ENCODE measurements around the gene CIC.

DNA sequence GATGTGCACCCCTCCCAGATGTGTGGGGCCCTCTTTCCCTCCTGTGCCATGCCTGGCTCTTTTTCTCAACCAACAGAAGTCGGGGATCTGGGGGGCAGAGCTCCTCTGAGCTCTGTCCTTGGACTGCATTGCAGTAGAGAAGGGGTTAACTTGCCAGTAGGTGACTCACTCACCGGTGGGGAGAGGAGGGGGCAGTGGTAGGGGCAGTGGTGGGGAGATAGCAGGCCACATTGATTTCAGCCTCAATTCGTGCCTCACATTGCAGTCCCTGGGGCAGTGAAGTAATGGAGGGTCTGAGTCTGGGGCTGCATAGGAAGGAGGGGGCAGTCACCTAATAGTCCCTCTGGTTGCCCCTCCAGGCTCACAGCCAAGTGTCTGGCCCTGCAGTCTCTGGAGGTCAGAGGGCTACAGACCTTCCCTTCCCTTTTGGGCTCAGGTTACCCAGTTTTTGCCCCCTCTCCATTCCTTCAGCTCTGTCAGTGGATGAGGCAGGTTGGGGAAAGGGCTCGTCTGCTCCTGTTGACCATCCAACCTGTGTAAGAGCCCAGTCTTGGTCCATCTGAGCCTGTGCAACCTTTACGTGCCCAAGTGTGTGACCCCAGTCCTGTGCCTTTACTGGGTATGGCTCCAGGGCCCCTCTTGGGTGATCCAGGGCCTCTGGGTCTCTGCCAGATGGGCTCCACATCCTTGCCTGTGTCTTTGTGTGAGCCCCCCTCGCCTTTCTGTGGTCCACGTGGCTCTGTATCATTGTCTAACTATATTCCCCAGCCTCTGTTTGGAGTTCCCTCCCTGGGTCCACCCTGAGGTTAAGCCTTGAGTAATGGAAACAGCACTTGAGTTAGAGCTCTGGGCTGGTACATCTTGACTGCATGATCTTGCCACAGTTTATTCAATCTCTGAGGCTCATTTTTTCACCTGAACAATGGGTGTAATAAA, 13.0 kb downstream of the CIC start:
- TF ChIP-seq, protein P1, sequence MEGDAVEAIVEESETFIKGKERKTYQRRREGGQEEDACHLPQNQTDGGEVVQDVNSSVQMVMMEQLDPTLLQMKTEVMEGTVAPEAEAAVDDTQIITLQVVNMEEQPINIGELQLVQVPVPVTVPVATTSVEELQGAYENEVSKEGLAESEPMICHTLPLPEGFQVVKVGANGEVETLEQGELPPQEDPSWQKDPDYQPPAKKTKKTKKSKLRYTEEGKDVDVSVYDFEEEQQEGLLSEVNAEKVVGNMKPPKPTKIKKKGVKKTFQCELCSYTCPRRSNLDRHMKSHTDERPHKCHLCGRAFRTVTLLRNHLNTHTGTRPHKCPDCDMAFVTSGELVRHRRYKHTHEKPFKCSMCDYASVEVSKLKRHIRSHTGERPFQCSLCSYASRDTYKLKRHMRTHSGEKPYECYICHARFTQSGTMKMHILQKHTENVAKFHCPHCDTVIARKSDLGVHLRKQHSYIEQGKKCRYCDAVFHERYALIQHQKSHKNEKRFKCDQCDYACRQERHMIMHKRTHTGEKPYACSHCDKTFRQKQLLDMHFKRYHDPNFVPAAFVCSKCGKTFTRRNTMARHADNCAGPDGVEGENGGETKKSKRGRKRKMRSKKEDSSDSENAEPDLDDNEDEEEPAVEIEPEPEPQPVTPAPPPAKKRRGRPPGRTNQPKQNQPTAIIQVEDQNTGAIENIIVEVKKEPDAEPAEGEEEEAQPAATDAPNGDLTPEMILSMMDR (optimal IDR thresholded peaks at IDR 0.05 in 1 of 3, IDR thresholded peaks at IDR 0.05 in 1 of 3, conservative IDR thresholded peaks at IDR 0.05 in 1 of 3; ENCODE audit: extremely low read depth in 1 of 3, insufficient read depth in 2 of 3, low read length in 3 of 3), result no peak
- TF ChIP-seq EZH2 (IDR thresholded peaks at IDR 0.05; ENCODE audit: low read length), result no peak
